OCI-LY1 (cell line): Measurements from ENCODE around the gene COMT.

Experiments
- EZH2 ChIP-seq: fragments of 200-600 bp; sonication (generic), shearing (Covaris generic); IDR thresholded peaks from 2 replicates; pipeline ENCODE4 v1.8.0; 2017; ENCODE audit warnings: borderline replicate concordance, mixed run types, mild to moderate bottlenecking, antibody characterized with exemption, low read length, moderate library complexity, mixed read lengths
- TF ChIP-seq, protein P1 (sequence below): fragments of 200-600 bp; sonication (generic), shearing (Covaris generic); IDR thresholded peaks from 2 replicates; pipeline ENCODE4 v1.5.1; 2017; ENCODE audit warnings: mild to moderate bottlenecking, antibody characterized with exemption, low read length, moderate library complexity, mixed read lengths

DNA sequence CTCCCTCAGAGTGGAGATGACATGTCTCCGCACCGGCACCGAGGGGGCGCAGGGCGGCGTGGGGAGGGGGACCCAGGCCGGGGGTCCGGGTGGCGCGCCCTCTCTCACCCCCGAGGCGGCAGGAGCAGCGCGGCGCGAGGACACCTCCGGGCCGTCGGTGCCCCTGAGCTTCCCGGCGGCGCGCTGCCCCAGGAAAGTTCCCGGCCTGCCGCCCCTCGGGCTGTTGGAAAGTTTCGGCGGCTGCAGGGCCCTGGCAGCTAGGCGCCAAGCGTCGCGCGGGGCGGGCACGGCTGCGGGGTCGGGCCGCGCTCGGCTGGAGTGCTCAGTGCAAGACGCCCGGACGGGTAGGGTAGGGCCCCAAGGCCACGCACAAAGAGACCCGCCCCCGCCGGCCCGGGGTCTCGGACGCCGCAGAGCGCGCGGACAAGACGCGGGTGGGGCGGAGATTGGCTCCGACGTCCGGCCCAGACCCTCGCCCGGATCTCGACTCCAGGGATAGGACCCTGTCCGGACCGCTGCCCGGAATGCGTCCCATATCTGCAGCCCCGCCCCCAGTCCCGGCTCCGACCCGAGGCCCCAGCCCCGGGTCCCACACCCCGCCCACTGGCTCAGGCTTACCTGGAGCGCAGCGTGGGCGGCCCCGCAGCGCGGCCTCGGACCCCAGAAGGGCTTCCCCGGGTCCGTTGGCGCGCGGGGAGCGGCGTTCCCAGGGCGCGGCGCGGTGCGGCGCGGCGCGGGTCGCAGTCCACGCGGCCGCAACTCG, 74.6 kb downstream of the COMT start:
- TF ChIP-seq, protein P1, sequence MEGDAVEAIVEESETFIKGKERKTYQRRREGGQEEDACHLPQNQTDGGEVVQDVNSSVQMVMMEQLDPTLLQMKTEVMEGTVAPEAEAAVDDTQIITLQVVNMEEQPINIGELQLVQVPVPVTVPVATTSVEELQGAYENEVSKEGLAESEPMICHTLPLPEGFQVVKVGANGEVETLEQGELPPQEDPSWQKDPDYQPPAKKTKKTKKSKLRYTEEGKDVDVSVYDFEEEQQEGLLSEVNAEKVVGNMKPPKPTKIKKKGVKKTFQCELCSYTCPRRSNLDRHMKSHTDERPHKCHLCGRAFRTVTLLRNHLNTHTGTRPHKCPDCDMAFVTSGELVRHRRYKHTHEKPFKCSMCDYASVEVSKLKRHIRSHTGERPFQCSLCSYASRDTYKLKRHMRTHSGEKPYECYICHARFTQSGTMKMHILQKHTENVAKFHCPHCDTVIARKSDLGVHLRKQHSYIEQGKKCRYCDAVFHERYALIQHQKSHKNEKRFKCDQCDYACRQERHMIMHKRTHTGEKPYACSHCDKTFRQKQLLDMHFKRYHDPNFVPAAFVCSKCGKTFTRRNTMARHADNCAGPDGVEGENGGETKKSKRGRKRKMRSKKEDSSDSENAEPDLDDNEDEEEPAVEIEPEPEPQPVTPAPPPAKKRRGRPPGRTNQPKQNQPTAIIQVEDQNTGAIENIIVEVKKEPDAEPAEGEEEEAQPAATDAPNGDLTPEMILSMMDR, result no peak
- no peak for TF ChIP-seq EZH2
